ENCODE results near the gene TRIM54. TPM values are rescaled to one million over a fixed set of nuclear protein-coding genes. Genes with fewer than 3 reads are reported as not detected.

The TRIM54 gene
- total RNA-seq: not detected in 2 replicates

GRCh38 chr2:27281855-27282559 is at the start of gene TRIM54:
TSS of gene TRIM54 (plus strand) at chr2:27282429. CDS start at chr2:27282732, 303 bp downstream.

DNA sequence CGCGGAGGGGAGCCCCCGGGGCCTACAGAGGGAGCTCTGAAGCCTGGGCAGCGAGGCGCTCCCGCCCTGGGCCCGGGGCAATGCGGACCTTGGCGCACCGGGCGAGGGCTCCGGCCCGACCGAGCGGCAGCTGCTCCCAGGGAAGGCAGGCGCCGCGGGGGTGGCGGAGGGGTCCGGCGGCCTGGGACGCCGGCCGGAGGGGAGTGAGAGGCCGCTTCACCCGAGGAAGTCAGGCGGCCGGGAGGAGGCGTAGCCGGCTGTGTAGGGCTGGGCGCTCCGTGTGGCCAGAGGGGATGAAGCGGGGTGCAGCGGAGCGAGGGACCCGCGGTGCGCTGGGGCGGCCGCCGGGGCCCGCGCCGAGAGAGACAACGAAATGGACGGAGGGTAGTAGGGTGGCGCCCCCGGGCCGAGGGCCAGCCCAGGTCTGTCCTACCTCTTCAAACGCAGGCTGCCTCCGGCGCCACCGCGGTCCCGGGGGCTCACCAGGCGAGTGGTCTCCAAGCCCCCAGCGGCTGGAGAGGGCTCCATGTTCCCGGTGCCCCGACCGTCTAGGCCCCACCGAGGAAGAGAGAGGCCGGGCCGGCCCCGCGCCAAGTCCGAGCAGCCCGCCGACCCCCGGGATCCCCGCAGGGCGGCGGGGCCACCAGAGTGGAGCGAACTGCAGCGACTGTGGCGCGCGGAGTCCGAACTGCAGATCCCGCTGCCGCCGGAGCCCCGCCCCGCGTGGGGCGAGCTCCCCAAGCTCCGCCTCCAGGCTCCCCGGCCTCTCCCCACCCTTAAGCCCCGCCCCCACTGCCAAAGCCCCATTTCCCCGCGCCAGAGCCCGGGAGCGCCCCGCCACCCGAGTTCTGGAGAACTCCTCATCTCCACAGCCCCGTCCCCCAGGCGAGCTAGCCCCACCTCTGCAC is 19.6 kb upstream of the TRIM54 start, which contains the start of gene SLC30A3:
Gene SLC30A3, minus strand, starts transcription at position 669 of the 908 bp plus-strand sequence. Its CDS starts 141 bp downstream, at position 528.

GRCh38 chr2:27275211-27276150 is 6.7 kb upstream of the TRIM54 start, which contains the start of gene DNAJC5G:
TSS of gene DNAJC5G (plus strand) at chr2:27275433. CDS start at chr2:27276729, 1,296 bp downstream.

GRCh38 chr2:27308359-27308881 is 26.2 kb downstream of the TRIM54 start, which contains the start of gene UCN:
TSS of gene UCN (minus strand) at chr2:27308445. CDS start at chr2:27307895, 550 bp downstream.

DNA sequence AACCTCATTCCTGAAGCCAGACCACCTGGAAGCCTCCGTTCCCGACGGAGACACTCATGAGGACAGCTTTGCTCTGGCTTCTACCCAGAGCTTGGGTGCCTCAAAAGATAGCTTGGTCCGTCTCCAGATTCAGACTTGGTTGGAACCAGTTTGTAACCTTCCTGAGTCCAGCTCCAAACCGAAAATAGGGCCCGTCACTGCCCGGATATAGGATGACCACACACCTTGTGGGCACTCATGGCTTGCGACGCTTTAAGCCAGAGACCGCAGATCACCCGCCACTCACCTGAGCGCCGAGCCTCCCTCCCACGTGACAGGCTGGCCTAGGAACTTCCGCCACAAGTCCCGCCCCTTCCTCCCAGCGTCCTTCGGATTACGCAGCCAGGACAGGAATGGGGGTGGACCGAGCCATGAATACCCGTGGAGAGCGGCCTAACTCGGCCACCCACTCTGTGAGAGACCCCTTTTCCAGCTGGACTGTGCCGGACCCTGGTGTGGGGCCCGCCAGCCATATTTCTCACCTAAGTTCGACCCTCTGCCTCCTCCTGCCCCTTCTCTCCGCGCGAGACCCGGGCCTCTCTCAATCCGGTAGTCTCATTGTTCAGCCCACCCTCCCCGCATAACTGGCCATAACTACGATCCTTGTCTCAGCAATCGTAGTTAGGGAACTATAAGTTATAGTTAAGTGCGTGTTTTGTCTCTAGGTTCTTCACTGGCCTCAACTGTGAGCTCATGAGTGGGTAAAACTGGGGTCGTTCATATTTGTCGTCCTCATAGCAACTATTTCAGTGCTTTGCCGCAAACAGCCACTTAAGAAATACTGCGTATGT is 40.8 kb downstream of the TRIM54 start, which contains the start of gene MPV17:
Gene MPV17, minus strand, starts transcription at position 332 of the 830 bp plus-strand sequence. CDS start 580 bp downstream, outside the sequence.

GRCh38 chr2:27356382-27357181 is 74.4 kb downstream of the TRIM54 start, which contains the start of gene GTF3C2:
TSS of gene GTF3C2 (minus strand) at chr2:27356764. CDS start at chr2:27343554, 13,210 bp downstream.

Other genes starting within 250 kb of the TRIM54 start
- gene TMEM214, start 249.5 kb upstream of the TRIM54 start, total RNA-seq: 65.7 and 77.4 TPM in 2 replicates
- 28.9 and 29.5 TPM in 2 replicates for gene AGBL5, start 230.8 kb upstream of the TRIM54 start, total RNA-seq
- gene OST4, start 210.8 kb upstream of the TRIM54 start, total RNA-seq: 145 and 193 TPM in 2 replicates
- 147 and 151 TPM in 2 replicates for gene EMILIN1, start 203.8 kb upstream of the TRIM54 start, total RNA-seq
- 0.32 and 0.36 TPM in 2 replicates for gene KHK, start 195.7 kb upstream of the TRIM54 start, total RNA-seq
- 1.5 and 1.9 TPM in 2 replicates for gene CGREF1, start 163.3 kb upstream of the TRIM54 start, total RNA-seq
- gene ABHD1, start 158.6 kb upstream of the TRIM54 start, total RNA-seq: 0.24 TPM in 1 of 2 replicates, not detected in the other
- gene PREB, start 147.8 kb upstream of the TRIM54 start, total RNA-seq: 43.2 and 45.2 TPM in 2 replicates
- gene PRR30, start 143.0 kb upstream of the TRIM54 start, total RNA-seq: not detected in 2 replicates
- gene TCF23, start 133.4 kb upstream of the TRIM54 start, total RNA-seq: not detected in 2 replicates
- 153 TPM in 2 replicates for gene ATRAID, start 70.4 kb upstream of the TRIM54 start, total RNA-seq
- 17.0 and 19.8 TPM in 2 replicates for gene SLC5A6, start 70.2 kb upstream of the TRIM54 start, total RNA-seq
- gene CAD, start 65.1 kb upstream of the TRIM54 start, total RNA-seq: 33.2 and 44.8 TPM in 2 replicates
- not detected in 2 replicates for gene SLC30A3, start 19.4 kb upstream of the TRIM54 start, total RNA-seq
- not detected in 2 replicates for gene DNAJC5G, start 7.0 kb upstream of the TRIM54 start, total RNA-seq
- 0.81 and 0.85 TPM in 2 replicates for gene UCN, start 26.0 kb downstream of the TRIM54 start, total RNA-seq
- gene MPV17, start 40.7 kb downstream of the TRIM54 start, total RNA-seq: 75.6 and 80.8 TPM in 2 replicates
- 29.7 and 32.4 TPM in 2 replicates for gene GTF3C2, start 74.3 kb downstream of the TRIM54 start, total RNA-seq
- 27.8 and 29.9 TPM in 2 replicates for gene EIF2B4, start 87.9 kb downstream of the TRIM54 start, total RNA-seq
- gene SNX17, start 88.2 kb downstream of the TRIM54 start, total RNA-seq: 161 and 169 TPM in 2 replicates
- gene ZNF513, start 98.3 kb downstream of the TRIM54 start, total RNA-seq: 11.8 and 14.1 TPM in 2 replicates
- 47.4 and 47.6 TPM in 2 replicates for gene PPM1G, start 127.2 kb downstream of the TRIM54 start, total RNA-seq
- 119 and 130 TPM in 2 replicates for gene NRBP1, start 146.2 kb downstream of the TRIM54 start, total RNA-seq
- 0.32 TPM in 1 of 2 replicates, not detected in the other for gene KRTCAP3, start 160.0 kb downstream of the TRIM54 start, total RNA-seq
- 21.6 and 32.0 TPM in 2 replicates for gene IFT172, start 207.3 kb downstream of the TRIM54 start, total RNA-seq
- gene FNDC4, start 212.8 kb downstream of the TRIM54 start, total RNA-seq: 13.1 and 17.1 TPM in 2 replicates
- 0.32 and 0.36 TPM in 2 replicates for gene GCKR, start 214.4 kb downstream of the TRIM54 start, total RNA-seq